GM19397 (cell line): ENCODE results near the gene CASR.

ENCODE experiments used
- ATAC-seq: cut with Tn5 transposase; IDR thresholded peaks from one replicate; pipeline ENCODE4 v1.9.1; 2021; ENCODE audit warnings: mild to moderate bottlenecking, moderate library complexity; ENCODE audit not compliant: unreplicated experiment

The CASR gene

DNA sequence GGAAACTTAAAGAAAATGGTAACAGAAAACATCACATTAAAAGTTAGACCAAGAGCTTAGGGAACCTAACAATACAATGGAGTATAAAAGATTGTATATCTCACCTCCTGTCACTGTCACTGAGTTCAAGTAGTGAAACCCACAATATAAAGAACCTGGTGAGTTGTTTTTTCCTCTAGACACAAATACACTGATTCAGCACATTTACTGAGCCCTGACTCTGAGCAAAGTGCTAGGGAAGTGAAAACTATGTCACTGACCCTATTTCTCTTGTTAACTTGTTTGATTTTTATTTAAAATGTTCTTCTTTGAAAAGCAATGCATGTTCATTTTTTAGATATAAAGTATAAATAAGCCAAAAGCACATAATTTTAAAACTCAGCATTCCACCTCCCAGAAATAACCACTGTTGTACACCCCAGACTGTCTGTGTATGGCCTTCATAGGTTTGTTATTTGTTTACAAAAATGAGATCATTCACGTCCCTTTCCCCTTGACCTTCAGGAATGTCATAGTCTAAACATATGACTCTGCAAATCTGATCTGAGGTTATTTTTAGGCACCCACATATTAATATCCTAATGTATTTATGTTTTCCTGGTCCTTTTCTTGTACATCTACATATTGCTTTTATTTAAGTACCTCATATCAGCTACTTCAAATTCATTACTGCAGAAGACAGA is 72.4 kb downstream of the CASR start:
- no peak for ATAC-seq

GRCh38 chr3:122257644-122258364 is 74.3 kb downstream of the CASR start:
- ATAC-seq = no peak

DNA sequence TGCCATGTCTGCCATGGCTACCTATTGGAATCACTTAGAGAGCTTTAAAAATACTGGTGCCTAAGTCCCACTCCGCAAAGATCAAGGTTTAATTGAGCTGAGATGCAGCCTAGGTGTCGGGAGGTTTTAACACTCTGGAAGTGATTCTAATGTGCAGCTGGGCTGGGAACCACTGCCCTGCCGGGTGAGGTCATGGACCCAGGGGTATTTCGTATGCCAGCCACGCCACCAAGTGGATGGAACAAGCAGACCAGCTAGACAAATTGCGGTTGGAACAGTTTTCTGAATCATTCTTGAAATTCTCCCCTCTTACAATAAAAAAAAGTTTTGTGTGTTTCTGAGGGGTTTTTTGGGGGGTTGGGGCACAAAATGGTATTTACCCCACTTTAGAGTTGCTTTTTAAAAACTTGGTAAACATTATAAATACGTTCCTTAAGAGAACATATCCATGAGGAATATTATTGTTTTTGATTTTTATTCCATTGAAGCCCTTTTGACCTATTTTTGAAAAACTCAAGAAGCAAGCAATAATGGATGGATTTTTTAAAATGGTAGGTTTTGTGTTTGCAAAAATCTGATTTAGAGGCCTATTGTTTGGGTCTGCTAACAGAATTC is 75.4 kb downstream of the CASR start:
- peak; percentile 79 for ATAC-seq

DNA sequence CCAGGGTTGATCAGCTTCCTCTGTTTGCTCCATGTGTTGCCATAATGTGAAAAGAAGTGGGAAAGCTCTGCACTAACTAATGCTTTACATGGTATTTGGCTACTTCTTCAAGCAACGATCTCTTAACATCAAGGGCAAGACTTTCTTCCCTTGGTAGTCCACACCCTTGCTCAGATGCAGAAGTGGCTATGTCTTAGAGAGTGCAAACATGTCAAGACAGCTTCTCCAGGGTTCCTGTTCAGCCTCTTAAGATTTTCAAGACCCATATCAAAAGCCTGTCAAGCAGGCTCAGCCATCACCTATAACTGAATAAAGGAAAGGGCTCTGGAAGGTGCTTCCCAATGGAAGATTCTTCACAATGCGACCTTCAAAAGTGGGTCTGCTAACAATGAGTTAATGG is 76.7 kb downstream of the CASR start:
- ATAC-seq = no peak

DNA sequence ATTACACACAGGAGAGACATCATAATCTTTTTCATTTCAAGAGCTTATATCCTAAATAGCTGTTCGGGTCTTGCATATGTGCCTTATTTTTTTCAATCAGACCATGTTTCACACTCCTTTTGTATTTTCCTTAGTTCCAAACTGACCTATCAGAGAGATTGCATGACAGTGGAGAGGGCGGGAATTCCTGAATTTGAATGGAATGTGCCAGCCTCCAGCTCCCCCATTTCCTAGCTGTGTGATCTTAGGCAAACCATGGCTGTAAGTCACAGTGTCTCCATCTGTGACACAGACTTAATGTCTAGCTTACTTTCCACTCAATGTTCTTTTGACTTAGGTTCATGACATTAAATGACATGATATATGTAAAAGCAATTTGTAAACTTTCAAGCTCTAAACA is 79.6 kb downstream of the CASR start:
- no peak for ATAC-seq

GRCh38 chr3:122263974-122264588 is 80.6 kb downstream of the CASR start:
- no peak for ATAC-seq

DNA sequence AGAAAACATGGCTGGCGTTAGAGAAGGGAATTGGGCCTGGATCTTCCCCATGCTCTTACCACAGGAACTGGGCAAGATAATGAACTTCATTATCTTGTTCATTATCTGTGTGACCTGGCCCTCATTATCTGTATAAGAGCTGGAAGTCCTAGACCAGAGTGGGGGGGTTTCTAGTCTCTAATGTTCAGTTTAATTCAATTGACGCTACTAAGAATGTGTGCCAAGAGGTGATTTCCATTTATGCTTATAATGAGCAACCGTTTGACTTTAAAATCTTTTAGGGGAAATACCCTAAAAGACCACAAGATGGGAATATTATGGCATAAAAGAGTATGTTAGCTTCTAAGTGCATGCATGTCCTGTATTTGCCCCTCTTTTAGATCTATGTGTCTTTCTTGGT is 82.5 kb downstream of the CASR start:
- no peak for ATAC-seq

GRCh38 chr3:122268257-122269024 is 85.0 kb downstream of the CASR start:
- no peak for ATAC-seq

DNA sequence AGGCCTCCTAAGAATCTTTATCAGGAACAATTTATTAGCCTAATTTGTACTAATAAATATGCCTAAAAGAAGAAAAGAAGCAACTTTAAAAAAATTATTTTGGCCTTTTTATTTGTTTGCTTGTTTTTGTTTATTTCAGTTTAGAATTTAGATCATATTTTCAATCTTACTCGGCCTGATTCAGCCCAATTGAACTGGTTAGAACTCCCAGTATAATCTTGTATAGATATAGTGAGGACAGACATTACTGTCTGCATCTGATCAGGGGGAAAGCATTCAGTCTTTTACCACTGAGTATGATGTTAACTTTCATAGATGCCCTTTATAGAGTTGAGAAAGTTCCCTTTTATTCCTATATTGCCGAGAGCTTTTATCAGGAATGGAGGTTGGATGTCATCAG is 85.6 kb downstream of the CASR start:
- no peak for ATAC-seq

DNA sequence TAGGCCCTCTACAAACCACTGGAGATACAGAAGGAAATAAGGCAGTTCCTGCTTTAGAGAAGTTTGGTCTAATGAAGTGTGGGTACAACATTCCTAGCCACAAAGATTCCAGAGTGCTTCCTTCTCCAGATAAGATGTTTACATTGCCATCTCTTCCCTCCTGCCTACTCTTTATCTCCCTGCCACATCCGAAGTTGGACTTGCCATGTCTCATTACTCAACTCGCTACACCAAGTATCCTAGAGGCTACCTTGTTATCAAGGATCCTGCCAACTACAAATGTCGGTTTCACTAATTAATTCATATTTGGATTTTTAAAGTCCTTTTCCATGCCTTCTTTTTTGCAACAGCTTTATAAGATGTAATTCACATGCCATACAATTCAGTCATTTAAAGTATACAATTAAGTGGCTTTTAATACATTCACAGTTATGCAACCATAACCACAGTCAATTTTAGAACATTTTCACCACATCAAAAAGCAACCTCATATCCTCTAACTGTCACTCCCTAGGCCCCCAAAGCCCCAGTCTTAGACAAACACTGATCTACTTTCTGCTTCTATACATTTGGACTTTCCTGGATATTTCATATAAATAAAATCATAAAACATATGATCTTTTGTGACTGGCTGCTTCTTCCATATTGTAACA is 87.9 kb downstream of the CASR start:
- no peak for ATAC-seq

DNA sequence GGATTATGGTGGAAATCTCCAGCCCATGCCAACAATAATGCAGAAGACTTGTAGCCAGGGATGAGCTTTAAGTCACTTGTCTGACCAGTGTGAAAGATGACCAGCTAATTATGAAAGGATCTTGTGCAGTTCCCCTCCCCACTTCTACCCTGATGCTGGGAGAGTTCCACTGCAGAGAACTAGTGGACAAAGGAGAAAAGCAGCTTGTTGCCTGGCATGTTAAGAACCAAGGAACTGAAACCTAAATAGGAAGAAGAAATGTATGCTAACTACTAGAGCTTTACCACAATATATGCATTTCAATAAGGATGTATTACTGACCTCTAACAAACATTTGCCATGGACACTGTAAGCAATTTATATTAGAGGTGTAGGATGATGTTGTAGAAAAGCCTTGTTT is 89.4 kb downstream of the CASR start:
- no peak for ATAC-seq

GRCh38 chr3:122273498-122273897 is 90.0 kb downstream of the CASR start:
- ATAC-seq = no peak

DNA sequence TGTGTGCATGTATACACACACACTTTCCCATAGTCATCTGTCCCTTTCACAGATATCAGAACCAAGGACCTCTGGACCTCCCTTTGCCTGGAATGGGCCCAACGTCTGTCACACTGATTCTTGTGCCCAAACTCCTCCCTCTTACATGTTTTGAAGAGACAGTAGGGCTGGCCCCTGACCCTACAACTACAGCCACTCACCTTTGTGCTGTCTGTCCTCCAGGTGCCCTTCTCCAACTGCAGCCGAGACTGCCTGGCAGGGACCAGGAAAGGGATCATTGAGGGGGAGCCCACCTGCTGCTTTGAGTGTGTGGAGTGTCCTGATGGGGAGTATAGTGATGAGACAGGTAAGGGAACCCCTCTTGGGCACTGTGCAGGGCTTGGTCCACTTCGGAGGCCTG is 98.4 kb downstream of the CASR start:
- ATAC-seq = no peak

- ATAC-seq = no peak
Observed at GRCh38 chr3:122283796-122284445, 100.5 kb downstream of the CASR start.

DNA sequence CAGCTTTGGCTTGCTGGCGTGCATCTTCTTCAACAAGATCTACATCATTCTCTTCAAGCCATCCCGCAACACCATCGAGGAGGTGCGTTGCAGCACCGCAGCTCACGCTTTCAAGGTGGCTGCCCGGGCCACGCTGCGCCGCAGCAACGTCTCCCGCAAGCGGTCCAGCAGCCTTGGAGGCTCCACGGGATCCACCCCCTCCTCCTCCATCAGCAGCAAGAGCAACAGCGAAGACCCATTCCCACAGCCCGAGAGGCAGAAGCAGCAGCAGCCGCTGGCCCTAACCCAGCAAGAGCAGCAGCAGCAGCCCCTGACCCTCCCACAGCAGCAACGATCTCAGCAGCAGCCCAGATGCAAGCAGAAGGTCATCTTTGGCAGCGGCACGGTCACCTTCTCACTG is 101.0 kb downstream of the CASR start:
- no peak for ATAC-seq

DNA sequence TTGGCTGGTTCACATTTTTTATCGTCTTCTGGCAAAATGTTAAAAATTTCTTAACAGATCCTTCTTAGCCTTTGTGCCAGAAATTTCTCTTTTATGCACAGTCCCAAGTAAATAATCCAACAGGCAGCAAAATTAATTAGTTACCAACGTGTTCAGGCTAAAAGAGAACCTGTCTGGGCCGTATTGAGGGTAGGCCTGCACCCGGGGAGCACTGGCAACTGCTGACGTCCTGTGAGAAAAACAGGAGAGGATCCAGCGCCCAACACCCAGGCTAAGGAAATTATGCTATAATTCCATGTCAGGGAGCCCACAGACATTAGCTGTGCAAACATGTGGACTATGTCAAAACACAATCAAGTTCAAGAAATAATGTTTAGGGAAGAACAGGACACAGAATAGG is 110.9 kb downstream of the CASR start:
- ATAC-seq = no peak

DNA sequence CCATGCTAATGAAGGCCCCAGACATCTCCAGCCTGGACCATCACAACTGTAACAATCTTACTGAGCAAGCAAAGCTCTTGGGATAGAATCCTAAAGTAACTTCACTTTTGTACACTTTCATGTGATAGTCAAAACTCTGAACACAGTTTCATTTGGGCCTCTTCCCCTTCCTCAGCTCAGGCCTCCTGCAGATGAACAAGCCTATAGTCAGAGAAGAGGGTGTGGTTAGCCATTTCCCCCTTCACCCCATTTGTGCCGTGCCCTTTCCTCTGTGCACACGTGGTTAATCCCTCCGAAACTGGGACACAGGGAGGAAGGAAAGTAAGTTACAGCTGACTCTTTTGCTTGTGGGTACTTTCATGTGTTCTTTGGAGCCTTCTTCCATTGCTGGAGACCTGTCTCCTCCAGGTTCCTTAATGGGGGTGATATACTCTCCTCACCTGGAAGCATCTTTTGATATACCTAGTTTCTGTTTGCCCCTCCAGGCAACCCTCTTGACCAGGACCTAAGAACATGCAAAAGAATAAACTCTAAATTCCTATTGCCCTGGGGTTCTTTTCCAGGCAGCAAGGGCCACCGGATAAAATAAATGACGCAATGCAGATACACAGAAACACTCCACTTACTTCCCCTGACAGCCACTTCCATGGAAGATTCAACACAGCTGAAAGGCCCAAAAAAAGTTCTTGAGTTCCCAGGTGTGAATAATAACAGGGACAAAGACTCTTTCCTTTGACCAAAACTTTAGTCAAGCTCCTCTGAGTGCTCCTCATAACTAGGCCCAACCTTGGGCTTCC is 112.0 kb downstream of the CASR start:
- ATAC-seq = no peak

DNA sequence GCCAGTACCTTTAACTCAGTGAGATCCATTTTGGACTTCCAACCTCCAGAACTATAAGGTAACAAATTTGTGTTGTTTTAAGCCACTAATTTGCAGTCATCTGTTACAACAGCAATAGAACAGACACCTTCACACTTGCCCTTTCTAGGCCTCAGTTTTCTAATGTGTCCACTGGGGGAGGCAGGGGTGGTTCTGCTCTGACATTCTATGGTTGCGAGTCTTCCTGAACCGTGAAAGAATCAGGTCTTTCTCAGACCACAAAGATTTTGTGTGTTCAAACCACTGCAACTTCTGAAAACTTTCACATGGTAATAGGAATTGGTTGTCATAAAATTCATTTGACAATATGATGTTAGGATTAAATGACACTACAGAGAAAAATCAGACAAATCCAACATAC is 114.8 kb downstream of the CASR start:
- peak; percentile 55 for ATAC-seq

- no peak for ATAC-seq
Observed at GRCh38 chr3:122299215-122299614, 115.7 kb downstream of the CASR start.
